Measurements from ENCODE around the gene REEP2. TPM values are rescaled to one million over a fixed set of nuclear protein-coding genes. Genes with fewer than 3 reads are reported as not detected.

Gene REEP2
- total RNA-seq, 1 experiment from 2014 or later = 4.9 TPM

GRCh38 chr5:138438003-138438723, 694 bp upstream of the REEP2 start:
- POLR2A ChIA-PET = interaction anchor here (0.9 kb wide), 1 partner anchor 18 kb away, joined by 3 read pairs; no protein-coding TSS in a partner anchor
- H3K36me3 ChIP-seq (ENCODE audit: control insufficient read depth in 1 of 2, insufficient read depth in 2 of 2, low read length in 2 of 2) = peaks cover 16 to 17% of the 10 kb centered on the region in 2 experiments
- TF ChIP-seq MAX (IDR thresholded peaks at IDR 0.05) (no peak), EGR1 (IDR thresholded peaks at IDR 0.05; ENCODE audit: low read depth) (no peak), JUND (IDR thresholded peaks at IDR 0.05) (no peak), ATF3 (IDR thresholded peaks at IDR 0.05) (no peak), ZNF274 (IDR thresholded peaks at IDR 0.05; ENCODE audit: low read depth, low read length) (no peak), SRF (IDR thresholded peaks at IDR 0.05; ENCODE audit: low read depth) (no peak), EZH2phosphoT487 (IDR thresholded peaks at IDR 0.05; ENCODE audit: borderline replicate concordance) (no peak), SIN3A (IDR thresholded peaks at IDR 0.05; ENCODE audit: low read depth) (no peak), EZH2 (IDR thresholded peaks at IDR 0.05) (no peak)
- no TSS peak for BruUV-seq (replicated peaks)
- peak overlapping the region; percentile 70 for H3K4me2 ChIP-seq (ENCODE audit: low read length)
- H3K9ac ChIP-seq (ENCODE audit: low read length) = no peak overlapping the region
- H3K9me3 ChIP-seq (ENCODE audit: control insufficient read depth in 1 of 2, insufficient read depth in 1 of 2, low read depth in 1 of 2, low read length in 2 of 2) = no peaks in the 10 kb centered on the region
- H3K27me3 ChIP-seq (ENCODE audit: insufficient read depth, low read length) = no peaks in the 10 kb centered on the region
- H3K4me1 ChIP-seq (ENCODE audit: control insufficient read depth in 1 of 2, insufficient read depth in 2 of 2, low read length in 2 of 2) = peaks cover 7 to 21% of the 10 kb centered on the region in 2 experiments; a peak in 3 of 4 replicates
- no peaks in the 10 kb centered on the region for H3K9me2 ChIP-seq (ENCODE audit: insufficient read depth)
- ATAC-seq (peak; percentile 15), DNase-seq (ENCODE audit: low read depth, low spot score) (no peak)
- CTCF ChIA-PET = no interaction called here
- peak overlapping the region in 1 of 2 experiments; percentile 55; a peak in 1 of 4 replicates for H3K4me3 ChIP-seq (replicated peaks in 1 of 2; ENCODE audit: low read depth in 1 of 2, low read length in 2 of 2)
- intact Hi-C loops (cut with micrococcal nuclease) = no loop called here
- H4K20me1 ChIP-seq (ENCODE audit: insufficient read depth) = no peaks in the 10 kb centered on the region
- RAD21 ChIA-PET (ENCODE audit: low non-redundant PET in 1 of 2, low total read pairs in 2 of 2, uncharacterized antibody in 2 of 2, unreplicated experiment in 2 of 2) = no interaction called here
- H2AFZ ChIP-seq (ENCODE audit: low read depth, low read length, poor library complexity, severe bottlenecking) = no peak overlapping the region
- no peak overlapping the region for H3K27ac ChIP-seq (ENCODE audit: low read depth, low read length)
- no peaks in the 10 kb centered on the region for H3K79me2 ChIP-seq (ENCODE audit: insufficient read depth, low read length)
